Lower leg skin (tissue), 3 donors: ENCODE data around the gene MTHFD2L.

Source experiments
- POLR2A ChIP-seq, 2 donors: fragments of 450-650 bp; IDR thresholded peaks; one replicate each; pipeline ENCODE4 v1.6.1; 2016 to 2017; ENCODE audit warnings: antibody characterized with exemption in 2 of 2, mild to moderate bottlenecking in 1 of 2, moderate library complexity in 1 of 2
- TF ChIP-seq, protein P1 (sequence below), 3 donors: fragments of 450-650 bp; IDR thresholded peaks; one replicate each; pipeline ENCODE4 v1.5.1; 2016; ENCODE audit warnings: antibody characterized with exemption in 3 of 3, mild to moderate bottlenecking in 3 of 3, moderate library complexity in 2 of 3

DNA sequence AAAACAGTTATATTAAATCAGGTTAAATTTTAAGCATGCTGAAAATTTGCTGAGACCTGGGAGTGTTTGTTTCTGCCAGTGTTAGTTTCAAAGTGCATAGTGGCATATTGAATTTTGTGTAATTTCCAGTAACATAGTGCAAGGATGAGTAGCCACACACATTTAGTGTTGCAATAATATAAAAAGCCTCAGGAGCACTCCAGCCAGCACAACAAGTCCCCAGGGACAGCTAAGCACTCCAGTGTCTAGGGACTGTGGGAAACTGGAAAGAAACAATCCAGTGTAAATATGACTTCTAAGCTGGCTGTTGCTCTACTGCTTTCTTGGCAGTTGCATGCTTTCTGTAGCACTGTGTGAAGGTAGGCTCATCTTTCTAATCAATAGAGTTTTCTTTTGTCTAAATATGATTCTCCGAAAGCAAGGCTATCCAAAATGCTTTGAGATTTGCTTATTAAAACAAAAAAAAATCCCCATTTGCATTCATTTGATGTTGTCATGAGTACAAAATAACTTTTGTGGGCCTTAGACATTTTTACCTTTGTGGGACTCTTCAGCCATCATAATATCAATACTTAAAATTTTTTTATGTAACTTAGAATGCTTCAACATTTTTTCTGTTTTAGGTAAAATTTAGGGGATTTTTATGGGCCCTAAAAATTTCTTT is 34.7 kb upstream of the MTHFD2L start:
- TF ChIP-seq, protein P1, sequence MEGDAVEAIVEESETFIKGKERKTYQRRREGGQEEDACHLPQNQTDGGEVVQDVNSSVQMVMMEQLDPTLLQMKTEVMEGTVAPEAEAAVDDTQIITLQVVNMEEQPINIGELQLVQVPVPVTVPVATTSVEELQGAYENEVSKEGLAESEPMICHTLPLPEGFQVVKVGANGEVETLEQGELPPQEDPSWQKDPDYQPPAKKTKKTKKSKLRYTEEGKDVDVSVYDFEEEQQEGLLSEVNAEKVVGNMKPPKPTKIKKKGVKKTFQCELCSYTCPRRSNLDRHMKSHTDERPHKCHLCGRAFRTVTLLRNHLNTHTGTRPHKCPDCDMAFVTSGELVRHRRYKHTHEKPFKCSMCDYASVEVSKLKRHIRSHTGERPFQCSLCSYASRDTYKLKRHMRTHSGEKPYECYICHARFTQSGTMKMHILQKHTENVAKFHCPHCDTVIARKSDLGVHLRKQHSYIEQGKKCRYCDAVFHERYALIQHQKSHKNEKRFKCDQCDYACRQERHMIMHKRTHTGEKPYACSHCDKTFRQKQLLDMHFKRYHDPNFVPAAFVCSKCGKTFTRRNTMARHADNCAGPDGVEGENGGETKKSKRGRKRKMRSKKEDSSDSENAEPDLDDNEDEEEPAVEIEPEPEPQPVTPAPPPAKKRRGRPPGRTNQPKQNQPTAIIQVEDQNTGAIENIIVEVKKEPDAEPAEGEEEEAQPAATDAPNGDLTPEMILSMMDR (IDR thresholded peaks at IDR 0.05), result no peak
- no peak for TF ChIP-seq POLR2A (IDR thresholded peaks at IDR 0.05)
